GM21360 (cell line): ENCODE data around the gene FOXD4L3.
"Not testable (repeated sequence)": the region's sequence is repeated elsewhere in the genome, so short reads cannot be mapped to it uniquely, and the experiment has no call there.

ENCODE experiments used
- ATAC-seq: cut with Tn5 transposase; IDR thresholded peaks from one replicate; pipeline ENCODE4 v1.9.1; 2021; ENCODE audit warnings: mild to moderate bottlenecking, moderate library complexity; ENCODE audit not compliant: unreplicated experiment

Gene FOXD4L3

DNA sequence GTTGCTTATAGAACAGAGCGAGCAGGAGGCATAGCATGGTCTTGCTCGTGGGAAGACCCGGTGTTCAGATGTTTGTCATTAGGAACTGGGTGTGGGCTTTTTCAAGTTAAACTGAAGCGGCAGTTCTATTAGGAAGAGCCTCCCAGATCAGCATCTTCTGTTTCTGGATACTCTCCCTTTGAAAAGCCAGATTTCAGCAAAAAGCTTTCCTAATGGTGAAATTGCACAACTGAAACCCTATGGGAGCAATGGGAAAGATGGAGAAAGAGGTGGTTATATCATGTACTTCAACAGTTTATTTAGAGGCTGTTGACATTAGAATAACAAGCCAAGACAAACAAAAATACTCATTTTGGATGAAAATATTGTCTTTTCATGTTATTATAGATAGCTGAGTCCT, 41.3 kb downstream of the FOXD4L3 start:
- not testable (repeated sequence) for ATAC-seq

DNA sequence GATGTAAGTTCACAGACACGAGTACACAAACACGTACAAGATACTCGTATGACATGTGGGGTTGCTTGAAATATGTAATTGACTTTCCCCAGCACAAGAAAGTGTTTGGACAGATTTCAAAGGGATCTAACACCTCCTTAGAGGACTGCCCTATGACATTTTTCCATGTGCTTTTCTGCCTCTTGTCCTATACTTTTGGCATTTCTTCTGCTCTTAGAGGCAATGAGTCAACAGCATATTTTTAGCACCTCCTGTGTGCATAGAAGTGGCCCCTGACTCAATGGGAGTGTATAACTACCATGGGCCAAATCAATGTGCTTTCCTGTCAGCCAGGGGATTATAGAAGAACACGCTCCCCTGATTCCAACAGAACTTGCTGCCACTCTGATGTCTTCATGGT, 49.0 kb downstream of the FOXD4L3 start:
- not testable (repeated sequence) for ATAC-seq
